Neuronal stem cell (in vitro differentiated cells): Measurements from ENCODE around the gene ACOXL.

Experiments used
- DNase-seq: peaks from one replicate; pipeline ENCODE4 v3.0.0-alpha.2; 2013; ENCODE audit warnings: low spot score
- H2AFZ ChIP-seq: one replicate; pipeline ENCODE4 v1.6.1; 2013; ENCODE audit warnings: mild to moderate bottlenecking, low read length, inconsistent platforms
- H2AK5ac ChIP-seq: 2 replicates; pipeline ENCODE4 v1.6.1; 2013; ENCODE audit warnings: low read depth, mild to moderate bottlenecking, inconsistent platforms, low read length, moderate library complexity, mixed read lengths
- H2BK120ac ChIP-seq: 2 replicates; pipeline ENCODE4 v1.6.1; 2013; ENCODE audit warnings: low read depth, mild to moderate bottlenecking, inconsistent platforms, low read length, moderate library complexity, mixed read lengths
- H2BK12ac ChIP-seq: one replicate; pipeline ENCODE4 v1.6.1; 2013; ENCODE audit warnings: low read length, inconsistent platforms
- H2BK15ac ChIP-seq: 2 replicates; pipeline ENCODE4 v1.6.1; 2013; ENCODE audit warnings: mild to moderate bottlenecking, low read length, inconsistent platforms, mixed read lengths
- H2BK5ac ChIP-seq: one replicate; pipeline ENCODE4 v1.6.1; 2013; ENCODE audit warnings: inconsistent platforms, mild to moderate bottlenecking, low read length, moderate library complexity
- H3K14ac ChIP-seq: one replicate; pipeline ENCODE4 v1.6.1; 2013; ENCODE audit warnings: low read length, inconsistent platforms
- H3K18ac ChIP-seq: 2 replicates; pipeline ENCODE4 v1.6.1; 2013; ENCODE audit warnings: low read length, inconsistent platforms
- H3K23ac ChIP-seq: 2 replicates; pipeline ENCODE4 v1.6.1; 2013; ENCODE audit warnings: low read depth, mild to moderate bottlenecking, mixed read lengths, low read length, inconsistent platforms; ENCODE audit not compliant: poor library complexity
- H3K27ac ChIP-seq: replicated peaks from 3 replicates; pipeline ENCODE4 v1.5.1; 2013; ENCODE audit warnings: low read length, inconsistent platforms
- H3K27me3 ChIP-seq, 3 experiments: 2 replicates each; pipeline ENCODE4 v1.6.1; 2013; ENCODE audit warnings: low read length in 3 of 3, mild to moderate bottlenecking in 2 of 3, inconsistent platforms in 1 of 3, low read depth in 1 of 3, mixed read lengths in 1 of 3, moderate library complexity in 1 of 3; ENCODE audit not compliant: control insufficient read depth in 3 of 3, insufficient read depth in 3 of 3
- H3K36me3 ChIP-seq, 2 donors: replicated peaks in 1 of 2; 2 replicates each; pipeline ENCODE4 v1.6.1; 2013; ENCODE audit warnings: low read length in 2 of 2; ENCODE audit not compliant: control insufficient read depth in 2 of 2, insufficient read depth in 2 of 2
- H3K4ac ChIP-seq: 2 replicates; pipeline ENCODE4 v1.6.1; 2013; ENCODE audit warnings: inconsistent platforms, mild to moderate bottlenecking, low read length, moderate library complexity
- H3K4me1 ChIP-seq, 2 donors: 1 replicate in 1 of 2; 2 replicates in 1 of 2; pipeline ENCODE4 v1.6.1; 2013; ENCODE audit warnings: low read length in 2 of 2, low read depth in 1 of 2; ENCODE audit not compliant: control insufficient read depth in 2 of 2, insufficient read depth in 1 of 2
- H3K4me2 ChIP-seq: one replicate; pipeline ENCODE4 v1.6.1; 2013; ENCODE audit warnings: mild to moderate bottlenecking, low read length, inconsistent platforms; ENCODE audit not compliant: insufficient read depth, poor library complexity, severe bottlenecking
- H3K4me3 ChIP-seq, 2 donors: 2 replicates each; pipeline ENCODE4 v1.5.1; 2013; ENCODE audit warnings: low read length in 2 of 2, mild to moderate bottlenecking in 2 of 2, inconsistent platforms in 1 of 2, moderate library complexity in 1 of 2
- H3K79me1 ChIP-seq: one replicate; pipeline ENCODE4 v1.6.1; 2013; ENCODE audit warnings: low read depth, mild to moderate bottlenecking, inconsistent platforms, low read length, moderate library complexity
- H3K9ac ChIP-seq: one replicate; pipeline ENCODE4 v1.6.1; 2013; ENCODE audit warnings: mild to moderate bottlenecking, low read depth, low read length, inconsistent platforms; ENCODE audit not compliant: poor library complexity
- H3K9me3 ChIP-seq, 2 donors: replicated peaks in 1 of 2; 2 replicates each; pipeline versions ENCODE3 to v1.6.1; 2013; ENCODE audit warnings: low read length in 2 of 2, mild to moderate bottlenecking in 2 of 2, inconsistent platforms in 1 of 2, low read depth in 1 of 2, mixed read lengths in 1 of 2, moderate library complexity in 1 of 2; ENCODE audit not compliant: control insufficient read depth in 2 of 2, insufficient read depth in 1 of 2
- H4K8ac ChIP-seq: one replicate; pipeline ENCODE4 v1.6.1; 2013; ENCODE audit warnings: low read depth, mild to moderate bottlenecking, inconsistent platforms, low read length, moderate library complexity
- H4K91ac ChIP-seq: one replicate; pipeline ENCODE4 v1.6.1; 2013; ENCODE audit warnings: low read length, low read depth, mild to moderate bottlenecking, inconsistent platforms; ENCODE audit not compliant: poor library complexity
- WGBS, 2 donors: extraction: QIAGEN DNeasy Blood & Tissue Kit; methylation state at CpG; one replicate each; pipeline ENCODE4 v1.1.7; 2013; ENCODE audit warnings: missing lambda C conversion rate in 2 of 2, mixed read lengths in 1 of 2; ENCODE audit not compliant: insufficient read length in 2 of 2, insufficient replicate concordance in 1 of 2; ENCODE audit errors: extremely low coverage in 2 of 2; 5-methylcytosine and 5-hydroxymethylcytosine counted together

Gene ACOXL

GRCh38 chr2:111061191-111061590, 328.8 kb downstream of the ACOXL start:
- Histone ChIP-seq H3K4me1 (peaks cover 2 to 4% of the 10 kb centered on the region in 2 donors), H2BK15ac (no peak overlapping the region), H3K36me3 (no peaks in the 10 kb centered on the region), H2BK5ac (no peak overlapping the region), H3K27ac (no peak overlapping the region), H3K79me1 (no peaks in the 10 kb centered on the region), H3K23ac (no peak overlapping the region), H3K9me3 (peaks cover 4 to 8% of the 10 kb centered on the region in 2 donors), H2BK120ac (no peak overlapping the region), H3K4me2 (no peak overlapping the region), H3K4ac (no peak overlapping the region), H2BK12ac (no peak overlapping the region), H3K4me3 (no peak overlapping the region), H2AK5ac (no peak overlapping the region), H4K8ac (no peak overlapping the region), H3K9ac (no peak overlapping the region), H3K14ac (no peak overlapping the region), H3K18ac (no peak overlapping the region), H4K91ac (no peak overlapping the region), H3K27me3 (no peaks in the 10 kb centered on the region), H2AFZ (no peak overlapping the region)
- no CpG with 5 or more reads among the region's 1 CpG for WGBS, 2 donors
- no peak for DNase-seq

- Histone ChIP-seq H3K4me2 (no peak overlapping the region), H3K14ac (no peak overlapping the region), H2BK15ac (no peak overlapping the region), H3K4me3 (no peak overlapping the region), H3K18ac (no peak overlapping the region), H3K9me3 (peaks cover 4 to 8% of the 10 kb centered on the region in 2 donors), H3K79me1 (no peaks in the 10 kb centered on the region), H2AFZ (no peak overlapping the region), H3K4me1 (no peaks in the 10 kb centered on the region), H4K91ac (no peak overlapping the region), H3K4ac (no peak overlapping the region), H3K36me3 (no peaks in the 10 kb centered on the region), H2BK5ac (no peak overlapping the region), H2AK5ac (no peak overlapping the region), H3K23ac (no peak overlapping the region), H2BK120ac (no peak overlapping the region), H3K27me3 (no peaks in the 10 kb centered on the region), H4K8ac (no peak overlapping the region), H3K9ac (no peak overlapping the region), H3K27ac (no peak overlapping the region), H2BK12ac (no peak overlapping the region)
- no CpG with 5 or more reads among the region's 2 CpGs for WGBS, 2 donors
- no peak for DNase-seq
Observed at GRCh38 chr2:111062417-111062816, 330.0 kb downstream of the ACOXL start.

- H3K36me3 ChIP-seq: no peaks in the 10 kb centered on the region
- no peak overlapping the region for H2BK5ac ChIP-seq
- no peak overlapping the region for H2BK15ac ChIP-seq
- H3K4me3 ChIP-seq: no peak overlapping the region
- H3K27ac ChIP-seq: no peak overlapping the region
- WGBS, 2 donors: no CpG with 5 or more reads among the region's 2 CpGs
- H4K91ac ChIP-seq: no peak overlapping the region
- H2AK5ac ChIP-seq: no peak overlapping the region
- no peak overlapping the region for H2AFZ ChIP-seq
- H3K9me3 ChIP-seq: peaks cover 0 to 3% of the 10 kb centered on the region in 2 donors
- H4K8ac ChIP-seq: no peak overlapping the region
- no peak overlapping the region for H2BK12ac ChIP-seq
- H3K27me3 ChIP-seq: no peaks in the 10 kb centered on the region
- no peaks in the 10 kb centered on the region for H3K4me1 ChIP-seq
- H3K23ac ChIP-seq: no peak overlapping the region
- no peak overlapping the region for H3K9ac ChIP-seq
- no peak for DNase-seq
- no peak overlapping the region for H2BK120ac ChIP-seq
- no peak overlapping the region for H3K14ac ChIP-seq
- no peak overlapping the region for H3K4ac ChIP-seq
- H3K79me1 ChIP-seq: no peaks in the 10 kb centered on the region
- H3K4me2 ChIP-seq: no peak overlapping the region
- no peak overlapping the region for H3K18ac ChIP-seq
Observed at GRCh38 chr2:111066062-111066593, 333.8 kb downstream of the ACOXL start.

- H3K14ac ChIP-seq: no peak overlapping the region
- H4K91ac ChIP-seq: no peak overlapping the region
- DNase-seq: no peak
- peaks cover 0 to 7% of the 10 kb centered on the region in 2 donors for H3K4me1 ChIP-seq
- no peak overlapping the region for H3K9ac ChIP-seq
- no peak overlapping the region for H2AFZ ChIP-seq
- no peak overlapping the region for H3K4me3 ChIP-seq
- H3K27ac ChIP-seq: no peak overlapping the region
- H3K9me3 ChIP-seq: peaks cover 0 to 2% of the 10 kb centered on the region in 2 donors
- no peak overlapping the region for H2BK15ac ChIP-seq
- H3K27me3 ChIP-seq: no peaks in the 10 kb centered on the region
- H3K4ac ChIP-seq: no peak overlapping the region
- H2AK5ac ChIP-seq: no peak overlapping the region
- H3K23ac ChIP-seq: no peak overlapping the region
- no peak overlapping the region for H4K8ac ChIP-seq
- no peaks in the 10 kb centered on the region for H3K79me1 ChIP-seq
- H2BK120ac ChIP-seq: no peak overlapping the region
- WGBS, 2 donors: no CpG with 5 or more reads among the region's 4 CpGs
- no peaks in the 10 kb centered on the region for H3K36me3 ChIP-seq
- H2BK12ac ChIP-seq: no peak overlapping the region
- H3K18ac ChIP-seq: no peak overlapping the region
- no peak overlapping the region for H2BK5ac ChIP-seq
- H3K4me2 ChIP-seq: no peak overlapping the region
Observed at GRCh38 chr2:111068435-111069058, 336.2 kb downstream of the ACOXL start.
